Kidney glomerular epithelial cell (primary cell): ENCODE data around the gene SLC26A9.

Experiments used
- DNase-seq: peaks from one replicate; lab custom pipeline; 2025; lab: John Stamatoyannopoulos, UW

The SLC26A9 gene

GRCh38 chr1:205948886-205949285, 5.6 kb upstream of the SLC26A9 start:
- DNase-seq = no peak

GRCh38 chr1:205948039-205948438, 4.8 kb upstream of the SLC26A9 start:
- no peak for DNase-seq

GRCh38 chr1:205947024-205947423, 3.8 kb upstream of the SLC26A9 start:
- no peak for DNase-seq

DNA sequence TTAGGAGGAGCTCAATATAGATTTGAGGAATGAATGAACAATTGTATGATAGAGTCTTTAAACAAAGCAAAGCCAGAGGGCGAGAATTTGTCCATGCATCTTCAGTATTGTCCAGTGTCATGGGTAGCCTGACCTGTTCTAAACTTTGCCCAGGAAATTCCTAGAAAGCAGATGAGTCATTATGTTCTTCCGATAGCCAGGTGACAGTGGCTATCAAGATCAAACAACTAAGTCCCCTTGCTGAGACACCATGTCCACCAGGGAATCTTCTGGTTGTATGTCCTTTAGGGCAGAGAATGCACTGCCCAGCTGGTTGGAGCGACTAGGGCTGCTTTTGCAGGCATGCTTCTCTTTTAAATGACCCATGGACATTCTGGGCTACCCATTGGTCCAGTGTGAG, 1.8 kb upstream of the SLC26A9 start:
- DNase-seq = no peak

DNA sequence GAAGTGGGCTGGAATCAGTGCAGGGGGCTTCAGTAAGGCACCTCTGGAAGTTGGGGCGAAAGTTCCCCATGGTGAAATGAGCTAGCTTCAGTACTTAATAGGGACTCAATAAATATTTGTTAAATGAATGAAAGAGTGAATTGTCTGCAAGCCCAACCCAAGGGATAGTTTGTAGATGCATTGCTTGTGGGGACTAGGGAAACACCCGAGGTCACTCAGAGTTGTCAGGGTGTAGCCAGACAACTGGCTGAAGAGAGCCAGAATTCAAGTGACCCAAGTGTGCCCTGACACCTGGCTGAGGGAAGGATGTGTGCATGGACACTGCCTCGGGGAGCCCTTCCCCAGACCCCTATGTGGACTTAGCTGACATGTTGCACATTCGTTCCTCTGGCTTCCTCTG, 1.3 kb upstream of the SLC26A9 start:
- no peak for DNase-seq

GRCh38 chr1:205942631-205943159, 561 bp downstream of the SLC26A9 start:
- peak; percentile 3 for DNase-seq

GRCh38 chr1:205940710-205941109, 2.5 kb downstream of the SLC26A9 start:
- no peak for DNase-seq

GRCh38 chr1:205939690-205940330, 3.4 kb downstream of the SLC26A9 start:
- DNase-seq = no peak

DNA sequence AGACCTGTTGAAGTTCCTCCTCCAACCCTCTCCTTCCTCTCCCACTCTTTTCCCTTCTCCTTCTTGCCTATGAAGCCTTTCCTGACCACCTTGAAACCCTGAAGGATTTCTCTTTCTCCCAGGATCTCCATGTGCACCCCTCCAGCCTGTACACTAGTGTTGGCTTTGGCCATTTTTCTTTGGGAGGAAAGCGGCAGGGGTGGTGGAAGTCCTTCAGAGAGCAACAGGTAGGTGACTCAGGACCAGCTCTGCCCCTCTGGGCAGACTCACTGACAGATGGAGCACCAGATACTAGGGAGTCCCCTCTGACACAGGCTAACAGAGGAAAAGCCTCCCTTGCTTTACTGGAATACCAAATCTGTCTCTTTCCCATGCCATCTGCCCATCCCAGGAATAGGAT, 4.6 kb downstream of the SLC26A9 start:
- DNase-seq = no peak

DNA sequence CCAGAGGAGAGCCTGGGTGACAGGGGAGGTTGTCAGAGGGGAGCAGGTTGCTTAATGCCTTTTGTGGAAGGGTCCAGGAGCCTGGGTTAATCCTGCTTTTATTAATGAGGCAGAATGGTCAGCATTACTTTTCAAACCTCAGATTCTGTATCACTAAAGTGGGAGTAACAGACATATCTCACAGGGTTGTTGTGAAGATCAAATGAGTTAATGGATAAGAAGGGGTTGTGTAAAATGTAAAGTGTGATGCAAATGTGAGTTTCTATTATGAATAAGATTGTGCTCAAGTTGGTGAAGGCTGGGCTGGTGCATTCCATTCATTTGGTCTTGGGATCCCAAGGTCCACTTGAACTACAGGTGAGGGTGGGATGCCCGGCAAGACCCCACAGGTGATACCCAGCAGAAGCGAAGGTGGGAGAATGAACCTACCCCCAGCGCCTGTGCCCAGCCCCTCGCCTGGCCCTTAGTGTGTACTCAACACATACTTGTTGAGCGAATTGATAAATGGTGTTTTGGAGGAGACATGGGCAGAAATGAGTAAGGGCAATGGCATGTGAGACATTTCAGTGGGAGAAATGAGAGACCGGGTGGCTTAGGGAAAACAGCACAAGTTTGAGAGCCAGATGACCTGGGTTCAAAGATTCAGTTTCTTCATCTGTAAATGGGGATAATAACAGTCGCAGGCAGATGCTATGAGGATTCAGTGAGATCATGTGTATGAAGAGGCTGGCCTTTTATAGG, 6.2 kb downstream of the SLC26A9 start:
- DNase-seq = peak; percentile 63

GRCh38 chr1:205936311-205936710, 6.9 kb downstream of the SLC26A9 start:
- no peak for DNase-seq

GRCh38 chr1:205935869-205936268, 7.4 kb downstream of the SLC26A9 start:
- no peak for DNase-seq

DNA sequence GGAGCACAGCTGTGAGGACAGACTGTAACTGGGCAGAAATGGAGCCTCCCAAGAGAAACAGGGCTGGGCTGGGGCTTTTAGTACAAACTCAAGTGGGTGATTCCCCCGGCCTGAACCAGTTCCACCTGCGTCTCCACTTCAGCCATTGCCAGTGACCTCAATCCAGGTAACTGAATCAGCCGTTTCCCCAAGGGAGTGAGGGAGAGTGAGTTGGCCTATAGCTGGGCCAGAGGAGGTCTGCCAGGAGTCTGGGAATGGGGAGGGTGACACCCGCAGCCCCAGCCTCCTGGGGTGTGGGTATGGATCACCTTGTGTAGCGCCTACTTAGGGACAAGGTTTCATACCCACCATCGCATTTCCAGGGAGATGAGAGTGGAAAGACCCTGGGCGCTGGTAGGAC, 8.5 kb downstream of the SLC26A9 start:
- DNase-seq = no peak

- DNase-seq = peak; percentile 24
Measured at GRCh38 chr1:205933671-205934618, 9.3 kb downstream of the SLC26A9 start.

DNA sequence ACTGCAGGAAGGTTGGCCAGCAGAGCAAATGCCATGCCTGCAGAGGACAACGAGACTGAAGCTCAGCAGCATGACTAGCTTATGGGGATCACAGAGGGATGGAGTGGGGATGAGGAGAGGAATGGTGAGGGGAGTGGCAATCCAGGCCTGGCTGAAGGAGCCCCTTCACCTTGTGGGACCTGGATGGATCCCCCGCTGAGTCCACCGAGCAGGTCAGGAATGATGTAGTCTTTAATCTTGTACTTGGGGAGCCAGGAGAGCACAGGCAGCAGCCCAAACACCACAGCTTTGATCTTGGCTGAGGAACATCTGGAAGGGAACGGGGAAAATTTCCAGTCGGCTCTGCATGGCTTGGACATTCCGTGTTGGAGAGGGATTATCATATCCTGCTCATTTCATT, 10.5 kb downstream of the SLC26A9 start:
- DNase-seq = no peak

GRCh38 chr1:205930799-205931281, 12.4 kb downstream of the SLC26A9 start:
- DNase-seq = no peak

GRCh38 chr1:205930195-205930577, 13.1 kb downstream of the SLC26A9 start:
- peak; percentile 9 for DNase-seq

- no peak for DNase-seq
Measured at GRCh38 chr1:205929496-205930194, 13.6 kb downstream of the SLC26A9 start.

DNA sequence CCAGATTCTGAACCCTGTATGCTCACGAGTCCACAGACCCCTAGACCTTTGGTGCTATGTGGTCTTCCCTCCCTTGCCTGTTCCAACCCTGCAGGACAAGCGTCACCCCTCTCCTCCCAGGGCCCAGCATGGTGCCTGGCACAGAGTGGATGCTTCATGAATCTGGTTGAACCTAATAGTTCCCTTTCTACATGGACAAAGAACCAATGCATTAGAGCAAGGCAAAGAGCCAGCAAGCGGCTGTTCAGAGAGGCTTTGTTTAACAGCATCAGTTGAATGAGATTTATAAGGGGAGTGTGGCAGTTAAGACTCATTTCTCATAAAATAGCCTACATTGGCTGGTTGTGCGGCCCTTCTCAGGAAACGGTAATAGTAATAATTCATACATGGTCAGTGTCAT, 14.9 kb downstream of the SLC26A9 start:
- no peak for DNase-seq

DNA sequence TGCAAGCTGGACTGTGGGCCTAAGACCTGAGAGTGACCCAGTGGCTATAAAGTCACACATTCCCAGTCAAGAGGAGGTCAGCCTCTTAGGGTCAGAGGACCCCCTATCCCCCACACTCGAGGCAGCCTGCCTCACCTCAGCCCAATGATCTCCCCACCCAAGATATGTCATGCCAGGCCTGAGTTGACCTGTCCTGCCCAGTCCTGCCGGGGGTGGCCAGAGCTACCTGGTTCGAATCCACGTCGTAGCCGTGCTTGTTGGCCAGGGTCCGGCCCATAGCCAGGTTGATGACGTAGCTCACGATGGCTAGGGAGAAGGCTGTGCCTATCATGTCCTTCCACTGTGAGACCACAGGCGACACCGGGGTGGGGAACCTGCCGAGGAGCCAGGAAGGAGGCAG, 15.6 kb downstream of the SLC26A9 start:
- no peak for DNase-seq

- no peak for DNase-seq
Measured at GRCh38 chr1:205927247-205927646, 16.0 kb downstream of the SLC26A9 start.

- no peak for DNase-seq
Measured at GRCh38 chr1:205926636-205927035, 16.6 kb downstream of the SLC26A9 start.
